A549 (cell line): ENCODE data around the gene FKBP11.

Experiments
- BHLHE40 ChIP-seq: IDR thresholded peaks from 2 replicates; pipeline ENCODE4 v1.6.1; 2012; ENCODE audit warnings: low read depth, low read length, inconsistent platforms
- CHD4 ChIP-seq: fragments of 200-600 bp; sonication (generic); IDR thresholded peaks from 2 replicates; pipeline ENCODE4 v1.6.1; 2016; ENCODE audit warnings: antibody characterized with exemption, mild to moderate bottlenecking, borderline replicate concordance
- CTCF ChIP-seq: fragments of >200 bp; sonication (Bioruptor Twin); formaldehyde crosslinking; IDR thresholded peaks from 3 replicates; pipeline ENCODE4 v1.5.1; 2016
- RFX5 ChIP-seq: fragments of 450-650 bp; IDR thresholded peaks from 2 replicates; pipeline ENCODE4 v1.7.1; 2014; ENCODE audit warnings: antibody characterized with exemption, mild to moderate bottlenecking, moderate library complexity
- TF ChIP-seq, protein P1 (sequence below): fragments of 200-600 bp; sonication (generic); IDR thresholded peaks from 2 replicates; pipeline ENCODE4 v1.6.1; 2016; ENCODE audit warnings: antibody characterized with exemption, mild to moderate bottlenecking, moderate library complexity

DNA sequence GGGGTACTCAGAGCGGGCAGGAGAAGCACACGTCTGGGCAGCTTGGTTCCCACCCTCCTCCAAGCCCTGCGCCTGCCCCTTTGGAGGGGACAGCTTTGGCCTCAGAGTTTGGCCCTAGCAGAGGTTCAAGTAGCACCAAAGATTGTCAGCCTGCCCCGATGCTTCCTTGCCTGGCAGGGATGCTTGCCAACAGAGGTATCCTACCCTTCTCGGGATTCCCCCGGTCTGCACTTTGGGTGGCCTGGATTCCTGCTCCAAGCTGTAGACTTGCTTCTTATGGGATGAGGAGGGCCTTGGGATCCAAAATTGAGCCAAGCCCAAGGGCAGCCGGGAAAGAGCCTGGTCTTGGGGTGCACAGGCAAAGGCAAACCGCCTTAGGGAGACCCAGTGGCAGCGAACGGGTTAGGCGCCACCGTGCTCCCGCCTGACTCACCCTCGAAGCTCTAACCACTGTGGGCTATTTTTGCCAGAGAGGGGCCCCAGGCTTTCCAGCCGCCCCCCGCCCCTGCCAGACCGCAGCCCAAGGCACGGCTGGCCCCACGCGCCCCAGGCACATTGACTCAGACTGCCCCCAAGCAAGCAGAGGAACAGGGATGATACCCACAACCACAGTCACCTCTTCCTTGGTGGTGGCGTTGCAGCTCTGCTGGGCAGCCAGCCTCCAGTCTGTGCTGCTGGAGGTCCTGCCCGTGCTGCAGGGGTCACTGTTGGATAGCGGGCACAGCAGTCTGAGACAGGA lies 47.1 kb upstream of the FKBP11 start:
- TF ChIP-seq, protein P1, sequence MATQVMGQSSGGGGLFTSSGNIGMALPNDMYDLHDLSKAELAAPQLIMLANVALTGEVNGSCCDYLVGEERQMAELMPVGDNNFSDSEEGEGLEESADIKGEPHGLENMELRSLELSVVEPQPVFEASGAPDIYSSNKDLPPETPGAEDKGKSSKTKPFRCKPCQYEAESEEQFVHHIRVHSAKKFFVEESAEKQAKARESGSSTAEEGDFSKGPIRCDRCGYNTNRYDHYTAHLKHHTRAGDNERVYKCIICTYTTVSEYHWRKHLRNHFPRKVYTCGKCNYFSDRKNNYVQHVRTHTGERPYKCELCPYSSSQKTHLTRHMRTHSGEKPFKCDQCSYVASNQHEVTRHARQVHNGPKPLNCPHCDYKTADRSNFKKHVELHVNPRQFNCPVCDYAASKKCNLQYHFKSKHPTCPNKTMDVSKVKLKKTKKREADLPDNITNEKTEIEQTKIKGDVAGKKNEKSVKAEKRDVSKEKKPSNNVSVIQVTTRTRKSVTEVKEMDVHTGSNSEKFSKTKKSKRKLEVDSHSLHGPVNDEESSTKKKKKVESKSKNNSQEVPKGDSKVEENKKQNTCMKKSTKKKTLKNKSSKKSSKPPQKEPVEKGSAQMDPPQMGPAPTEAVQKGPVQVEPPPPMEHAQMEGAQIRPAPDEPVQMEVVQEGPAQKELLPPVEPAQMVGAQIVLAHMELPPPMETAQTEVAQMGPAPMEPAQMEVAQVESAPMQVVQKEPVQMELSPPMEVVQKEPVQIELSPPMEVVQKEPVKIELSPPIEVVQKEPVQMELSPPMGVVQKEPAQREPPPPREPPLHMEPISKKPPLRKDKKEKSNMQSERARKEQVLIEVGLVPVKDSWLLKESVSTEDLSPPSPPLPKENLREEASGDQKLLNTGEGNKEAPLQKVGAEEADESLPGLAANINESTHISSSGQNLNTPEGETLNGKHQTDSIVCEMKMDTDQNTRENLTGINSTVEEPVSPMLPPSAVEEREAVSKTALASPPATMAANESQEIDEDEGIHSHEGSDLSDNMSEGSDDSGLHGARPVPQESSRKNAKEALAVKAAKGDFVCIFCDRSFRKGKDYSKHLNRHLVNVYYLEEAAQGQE: no peak
- TF ChIP-seq CHD4 (no peak), BHLHE40 (no peak), RFX5 (no peak), CTCF (no peak)
